ENCODE data around the gene AMPD3. TPM values are rescaled to one million over a fixed set of nuclear protein-coding genes. Genes with fewer than 3 reads are reported as not detected.

Gene AMPD3
- total and polyA plus RNA-seq, 2 donors (not counting 3 experiments of a cell fraction or from before 2014, with no cell fraction given): 1.4 to 2.5 TPM

GRCh38 chr11:10455637-10456487 is 798 bp downstream of the AMPD3 start:
- intact Hi-C loops (cut with micrococcal nuclease): no loop called here
- dilution Hi-C loops (cut with MboI; ENCODE audit: extremely low pct_ligation_motif_present, low sequenced_read_pairs): no loop called here
- BruUV-seq (replicated peaks): no TSS peak
- peaks cover 4% of the 10 kb centered on the region for H3K4me1 ChIP-seq (ENCODE audit: control insufficient read depth, extremely low read depth, insufficient read depth, low read length)
- TF ChIP-seq GATA2 (IDR thresholded peaks at IDR 0.05; ENCODE audit: insufficient read depth, insufficient read length, low read depth, low read length) (peak; percentile 39), MAX (IDR thresholded peaks at IDR 0.05; ENCODE audit: insufficient read depth, insufficient read length) (no peak)
- ChIA-PET CTCF (interaction anchor here (0.7 to 5.0 kb wide), 10 partner anchors 9 to 213 kb away, joined by 3 to 18 read pairs (median 4); no protein-coding TSS in a partner anchor), POLR2A (no interaction called here)
- H3K27me3 ChIP-seq (ENCODE audit: control insufficient read depth in 2 of 2, insufficient read depth in 2 of 2, low read length in 2 of 2): peaks cover 0 to 11% of the 10 kb centered on the region in 2 experiments
- H3K4me2 ChIP-seq (ENCODE audit: insufficient read depth, low read length): peak overlapping the region; percentile 9
- H2AFZ ChIP-seq (ENCODE audit: low read depth, low read length): peak overlapping the region; percentile 61
- DNase-seq (ENCODE audit: low read depth, low spot score) (peak; percentile 38), FAIRE-seq (peak; percentile 49)
- H3K9me1 ChIP-seq (replicated peaks; ENCODE audit: control insufficient read depth, extremely low read depth, insufficient read depth, low read length): no peaks in the 10 kb centered on the region
- no peak overlapping the region for H3K9ac ChIP-seq (replicated peaks; ENCODE audit: extremely low read depth, insufficient read depth, low read length)
- no peaks in the 10 kb centered on the region for H3K36me3 ChIP-seq (ENCODE audit: control insufficient read depth in 2 of 2, extremely low read depth in 1 of 2, insufficient read depth in 2 of 2, low read length in 2 of 2)
- H3K79me2 ChIP-seq (ENCODE audit: control insufficient read depth, insufficient read depth, low read length): no peaks in the 10 kb centered on the region
- no peaks in the 10 kb centered on the region for H3K9me3 ChIP-seq (replicated peaks; ENCODE audit: control insufficient read depth, insufficient read depth, low read length)
- H4K20me1 ChIP-seq (replicated peaks; ENCODE audit: control insufficient read depth, extremely low read depth, insufficient read depth, low read length): no peaks in the 10 kb centered on the region
- no peak overlapping the region for H3K27ac ChIP-seq (ENCODE audit: insufficient read depth, low read depth, low read length)
- peak overlapping the region in 1 of 3 experiments; percentile 11 for H3K4me3 ChIP-seq (replicated peaks in 1 of 3; ENCODE audit: insufficient read depth in 1 of 3, low read depth in 1 of 3, low read length in 3 of 3)

GRCh38 chr11:10456519-10456918 is 1.5 kb downstream of the AMPD3 start:
- no peaks in the 10 kb centered on the region for H4K20me1 ChIP-seq (replicated peaks; ENCODE audit: control insufficient read depth, extremely low read depth, insufficient read depth, low read length)
- no peaks in the 10 kb centered on the region for H3K36me3 ChIP-seq (ENCODE audit: control insufficient read depth in 2 of 2, extremely low read depth in 1 of 2, insufficient read depth in 2 of 2, low read length in 2 of 2)
- POLR2A ChIA-PET: no interaction called here
- H3K4me3 ChIP-seq (replicated peaks in 1 of 3; ENCODE audit: insufficient read depth in 1 of 3, low read depth in 1 of 3, low read length in 3 of 3): peak overlapping the region in 1 of 3 experiments; percentile 11
- peaks cover 0 to 8% of the 10 kb centered on the region in 2 experiments for H3K27me3 ChIP-seq (ENCODE audit: control insufficient read depth in 2 of 2, insufficient read depth in 2 of 2, low read length in 2 of 2)
- H3K4me1 ChIP-seq (ENCODE audit: control insufficient read depth, extremely low read depth, insufficient read depth, low read length): peaks cover 2% of the 10 kb centered on the region
- no peak overlapping the region for H3K27ac ChIP-seq (ENCODE audit: insufficient read depth, low read depth, low read length)
- DNase-seq (ENCODE audit: low read depth, low spot score) (no peak), FAIRE-seq (no peak)
- no peaks in the 10 kb centered on the region for H3K9me1 ChIP-seq (replicated peaks; ENCODE audit: control insufficient read depth, extremely low read depth, insufficient read depth, low read length)
- peak overlapping the region; percentile 61 for H2AFZ ChIP-seq (ENCODE audit: low read depth, low read length)
- no peaks in the 10 kb centered on the region for H3K9me3 ChIP-seq (replicated peaks; ENCODE audit: control insufficient read depth, insufficient read depth, low read length)
- dilution Hi-C loops (cut with MboI; ENCODE audit: extremely low pct_ligation_motif_present, low sequenced_read_pairs): no loop called here
- TF ChIP-seq POLR2A (IDR thresholded peaks at IDR 0.05; ENCODE audit: low read depth, low read length) (no peak), EZH2 (IDR thresholded peaks at IDR 0.05; ENCODE audit: borderline replicate concordance, low read depth, low read length, severe bottlenecking) (no peak), JUN (IDR thresholded peaks at IDR 0.05; ENCODE audit: borderline replicate concordance, insufficient read depth, insufficient read length, low read depth) (no peak), POLR2AphosphoS5 (IDR thresholded peaks at IDR 0.05; ENCODE audit: insufficient read depth, low read depth, low read length) (no peak), MYC (IDR thresholded peaks at IDR 0.05; ENCODE audit: low read depth, low read length) (no peak), MAX (IDR thresholded peaks at IDR 0.05; ENCODE audit: insufficient read depth, insufficient read length) (no peak), CTCF (IDR thresholded peaks at IDR 0.05; ENCODE audit: extremely low read depth in 1 of 2, insufficient read depth in 1 of 2, low read depth in 1 of 2, low read length in 2 of 2) (no peak), GATA2 (IDR thresholded peaks at IDR 0.05; ENCODE audit: insufficient read depth, insufficient read length, low read depth, low read length) (no peak), FOS (IDR thresholded peaks at IDR 0.05; ENCODE audit: borderline replicate concordance, insufficient read depth, low read length) (no peak)
- intact Hi-C loops (cut with micrococcal nuclease): no loop called here
- CTCF ChIA-PET: interaction anchor here (0.7 to 5.0 kb wide), 7 partner anchors 30 to 213 kb away, joined by 3 to 18 read pairs (median 4); no protein-coding TSS in a partner anchor
- no peak overlapping the region for H3K9ac ChIP-seq (replicated peaks; ENCODE audit: extremely low read depth, insufficient read depth, low read length)
- H3K4me2 ChIP-seq (ENCODE audit: insufficient read depth, low read length): no peak overlapping the region
- BruUV-seq (replicated peaks): no TSS peak
- H3K79me2 ChIP-seq (ENCODE audit: control insufficient read depth, insufficient read depth, low read length): no peaks in the 10 kb centered on the region

Measured in endothelial cell of umbilical vein (primary cell).